ENCODE results near the gene PRKAG2. TPM values are rescaled to one million over a fixed set of nuclear protein-coding genes. Genes with fewer than 3 reads are reported as not detected.

The PRKAG2 gene
- total RNA-seq, 4 donors from 2014 or later = 7.5 to 14.3 (median 12.2) TPM

DNA sequence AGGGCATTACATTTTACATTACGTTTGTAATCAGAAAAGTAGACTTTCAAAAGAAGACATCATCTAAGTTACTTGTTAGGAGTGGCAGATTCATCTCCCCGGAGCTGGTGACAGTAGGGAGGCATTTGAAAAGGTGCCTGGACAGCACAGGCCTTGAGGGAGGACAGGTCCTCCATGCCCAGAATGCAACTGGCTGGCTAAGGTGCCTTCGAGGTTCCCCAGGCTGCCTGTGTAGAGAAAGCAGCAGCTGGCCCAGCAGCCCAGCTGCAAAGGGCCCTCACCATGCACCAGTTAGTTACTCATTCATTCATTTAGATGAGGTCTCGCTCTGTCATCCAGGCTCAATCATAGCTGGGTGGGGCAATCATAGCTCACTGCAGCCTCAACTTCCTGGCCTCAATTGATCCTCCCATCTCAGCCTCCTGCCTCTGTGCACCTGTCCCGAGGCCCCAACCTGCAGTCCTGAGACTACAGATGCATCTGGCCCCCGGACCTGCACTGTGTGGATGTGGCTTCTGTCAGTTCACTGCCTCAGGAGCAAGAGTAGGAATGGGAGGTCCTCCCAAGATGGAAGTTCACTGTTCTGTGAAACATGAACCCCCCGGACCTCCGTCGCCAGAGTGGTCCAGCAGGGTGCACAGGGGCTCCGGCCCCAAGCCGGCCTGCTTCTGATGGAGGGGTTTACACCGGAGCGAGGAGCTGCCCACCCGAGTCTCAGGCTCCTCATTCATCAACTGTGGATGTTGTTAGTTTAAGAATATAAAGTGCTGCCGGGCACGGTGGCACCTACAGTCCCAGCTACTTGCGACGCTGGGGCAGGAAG, 36.6 kb downstream of the PRKAG2 start:
- intact Hi-C loops (cut with DNase I; ENCODE audit: low total_unique reads) = no loop called here
- no peak for DNase-seq (ENCODE audit: low spot score in 2 of 2)
- 89% methylated on average over 17 to 18 of the region's 18 CpGs for WGBS, 2 donors
- no peak overlapping the region for H3K4me3 ChIP-seq (ENCODE audit: low read depth, poor library complexity, severe bottlenecking)
- TF ChIP-seq, protein P1, sequence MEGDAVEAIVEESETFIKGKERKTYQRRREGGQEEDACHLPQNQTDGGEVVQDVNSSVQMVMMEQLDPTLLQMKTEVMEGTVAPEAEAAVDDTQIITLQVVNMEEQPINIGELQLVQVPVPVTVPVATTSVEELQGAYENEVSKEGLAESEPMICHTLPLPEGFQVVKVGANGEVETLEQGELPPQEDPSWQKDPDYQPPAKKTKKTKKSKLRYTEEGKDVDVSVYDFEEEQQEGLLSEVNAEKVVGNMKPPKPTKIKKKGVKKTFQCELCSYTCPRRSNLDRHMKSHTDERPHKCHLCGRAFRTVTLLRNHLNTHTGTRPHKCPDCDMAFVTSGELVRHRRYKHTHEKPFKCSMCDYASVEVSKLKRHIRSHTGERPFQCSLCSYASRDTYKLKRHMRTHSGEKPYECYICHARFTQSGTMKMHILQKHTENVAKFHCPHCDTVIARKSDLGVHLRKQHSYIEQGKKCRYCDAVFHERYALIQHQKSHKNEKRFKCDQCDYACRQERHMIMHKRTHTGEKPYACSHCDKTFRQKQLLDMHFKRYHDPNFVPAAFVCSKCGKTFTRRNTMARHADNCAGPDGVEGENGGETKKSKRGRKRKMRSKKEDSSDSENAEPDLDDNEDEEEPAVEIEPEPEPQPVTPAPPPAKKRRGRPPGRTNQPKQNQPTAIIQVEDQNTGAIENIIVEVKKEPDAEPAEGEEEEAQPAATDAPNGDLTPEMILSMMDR (IDR thresholded peaks at IDR 0.05) = no peak
- TF ChIP-seq POLR2A (IDR thresholded peaks at IDR 0.05) = no peak

DNA sequence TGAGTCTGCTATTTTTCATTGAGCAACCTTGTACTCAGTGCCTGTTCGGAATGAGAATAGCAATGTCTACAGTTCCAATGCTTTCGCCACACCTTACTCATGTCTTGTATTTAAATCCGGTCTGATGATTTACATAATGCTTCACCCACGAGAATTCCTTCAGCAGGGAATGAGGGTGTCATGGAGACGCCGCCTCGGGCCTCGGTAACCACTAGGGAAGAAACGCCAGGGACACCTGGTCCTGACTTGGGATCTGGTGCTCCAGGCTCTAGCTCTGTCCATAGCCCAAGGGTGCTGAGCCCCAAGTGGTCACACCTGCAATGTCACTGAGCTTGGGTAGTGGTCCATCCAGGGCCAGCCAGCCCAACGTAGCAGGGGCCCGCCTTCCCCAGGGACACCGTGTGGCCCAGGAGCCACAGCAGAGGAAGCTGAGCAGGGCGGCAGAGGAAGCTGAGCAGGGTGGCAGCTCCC, 37.4 kb downstream of the PRKAG2 start:
- TF ChIP-seq, protein P1 (IDR thresholded peaks at IDR 0.05) = no peak
- TF ChIP-seq POLR2A (IDR thresholded peaks at IDR 0.05) = no peak
- no peak overlapping the region for H3K4me3 ChIP-seq (ENCODE audit: low read depth, poor library complexity, severe bottlenecking)
- 73 to 75% methylated on average over 13 of the region's 13 CpGs for WGBS, 2 donors
- DNase-seq (ENCODE audit: low spot score in 2 of 2) = no peak
- intact Hi-C loops (cut with DNase I; ENCODE audit: low total_unique reads) = no loop called here

DNA sequence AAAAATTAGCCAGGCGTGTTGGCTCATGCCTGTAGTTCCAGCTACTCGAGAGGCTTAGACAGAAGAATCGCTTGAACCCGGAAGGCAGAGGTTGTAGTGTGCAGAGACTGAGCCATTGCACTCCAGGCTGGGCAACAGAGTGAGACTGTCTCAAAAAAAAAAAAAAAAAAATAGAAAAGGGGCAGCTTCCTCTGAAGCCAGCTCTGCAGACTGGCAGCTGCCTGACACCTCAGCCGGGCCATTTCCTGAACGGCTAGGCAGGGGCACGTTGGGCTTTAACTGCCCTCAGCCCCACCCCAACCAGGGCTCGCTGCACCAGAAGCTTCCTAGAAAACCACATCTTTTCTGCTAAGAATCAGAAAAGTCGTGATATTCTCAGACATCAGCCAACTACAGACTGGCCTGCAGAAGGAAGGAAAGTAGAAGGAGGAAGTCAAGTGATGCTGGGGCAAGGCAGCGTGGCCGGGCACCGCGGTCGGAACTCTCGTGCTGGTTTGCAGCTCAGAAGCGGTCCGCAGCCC, 38.0 kb downstream of the PRKAG2 start:
- intact Hi-C loops (cut with DNase I; ENCODE audit: low total_unique reads) = no loop called here
- H3K4me3 ChIP-seq (ENCODE audit: low read depth, poor library complexity, severe bottlenecking) = no peak overlapping the region
- DNase-seq (ENCODE audit: low spot score in 2 of 2) = no peak
- WGBS, 2 donors = 46 to 60% methylated on average over 17 of the region's 17 CpGs
- no peak for TF ChIP-seq POLR2A (IDR thresholded peaks at IDR 0.05)
- TF ChIP-seq, protein P1 (IDR thresholded peaks at IDR 0.05) = no peak

DNA sequence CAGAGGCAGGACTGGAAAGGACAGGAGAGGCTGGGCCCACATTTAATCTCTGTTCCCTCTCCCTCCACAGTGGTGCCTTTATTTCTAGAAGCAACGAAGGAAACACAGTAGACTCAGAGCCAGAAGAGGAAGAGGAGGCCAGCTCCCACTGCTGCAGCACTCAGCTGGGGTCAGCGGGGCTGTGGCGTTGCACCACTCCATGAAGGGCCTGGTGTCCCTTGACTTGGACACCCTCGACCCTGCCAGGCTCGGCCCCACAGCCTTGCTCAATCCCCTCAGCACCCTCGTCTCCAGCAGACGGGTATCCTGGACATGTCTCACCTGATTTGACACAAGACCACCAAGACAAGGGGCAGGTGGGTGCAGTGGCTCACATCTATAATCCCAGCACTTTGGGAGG, 38.8 kb downstream of the PRKAG2 start:
- TF ChIP-seq, protein P1 (IDR thresholded peaks at IDR 0.05) = no peak
- TF ChIP-seq POLR2A (IDR thresholded peaks at IDR 0.05) = no peak
- intact Hi-C loops (cut with DNase I; ENCODE audit: low total_unique reads) = no loop called here
- WGBS, 2 donors = 80 to 84% methylated on average over 7 of the region's 7 CpGs
- no peak overlapping the region for H3K4me3 ChIP-seq (ENCODE audit: low read depth, poor library complexity, severe bottlenecking)
- DNase-seq (ENCODE audit: low spot score in 2 of 2) = no peak

DNA sequence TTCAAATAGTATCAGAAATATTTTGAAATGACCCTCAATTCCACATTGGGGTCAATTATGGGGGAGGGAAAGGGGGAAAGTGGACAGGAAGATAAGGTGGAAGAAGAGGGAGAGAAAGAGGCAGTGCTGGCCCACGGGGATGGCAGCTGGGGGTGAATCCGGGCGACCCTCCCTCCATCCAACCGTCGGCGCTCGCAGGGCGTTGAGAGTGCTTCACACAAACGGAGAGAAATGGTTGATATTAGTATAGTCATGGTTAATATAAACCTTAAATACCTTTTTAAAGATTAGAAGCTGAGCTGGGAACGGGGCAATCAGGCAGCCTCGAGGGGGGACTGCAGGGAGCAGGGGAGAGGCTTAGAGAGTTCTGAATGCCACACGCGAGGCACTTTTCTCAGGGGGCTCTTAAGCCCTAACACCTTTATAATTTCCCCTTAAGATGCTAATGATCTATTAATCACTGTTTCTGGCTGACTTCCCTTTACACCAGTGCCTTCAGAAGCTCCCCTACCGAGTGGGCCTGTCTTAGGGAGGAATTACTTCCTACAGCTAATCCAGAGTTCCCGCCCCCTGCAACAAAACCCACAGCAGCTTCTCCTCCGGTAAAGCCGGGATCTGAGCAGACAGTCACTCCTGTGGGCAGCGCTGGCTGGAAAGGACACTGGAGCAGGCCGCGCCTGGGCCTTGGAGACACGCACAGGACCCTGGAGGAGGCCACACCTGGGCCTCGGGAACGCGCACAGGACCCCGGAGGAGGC, 39.5 kb downstream of the PRKAG2 start:
- intact Hi-C loops (cut with DNase I; ENCODE audit: low total_unique reads) = no loop called here
- no peak overlapping the region for H3K4me3 ChIP-seq (ENCODE audit: low read depth, poor library complexity, severe bottlenecking)
- no peak for DNase-seq (ENCODE audit: low spot score in 2 of 2)
- TF ChIP-seq, protein P1 (IDR thresholded peaks at IDR 0.05) = no peak
- TF ChIP-seq POLR2A (IDR thresholded peaks at IDR 0.05) = no peak
- 77 to 80% methylated on average over 25 of the region's 25 CpGs for WGBS, 2 donors

Data from lower leg skin (tissue), 4 donors.